ENCODE data around the gene GABBR2.

- TF ChIP-seq TAF1 (IDR thresholded peaks at IDR 0.05; ENCODE audit: borderline replicate concordance, low read depth, low read length) (no peak), POLR2A (IDR thresholded peaks at IDR 0.05; ENCODE audit: low read depth, low read length) (no peak), POLR2AphosphoS5 (IDR thresholded peaks at IDR 0.05; ENCODE audit: low read depth, low read length) (no peak)
These were observed 412.9 kb downstream of the GABBR2 start for GRCh38 chr9:98295824-98296223.

All from GM12892 (cell line).